ENCODE results near the gene INAFM2. TPM values are rescaled to one million over a fixed set of nuclear protein-coding genes. Genes with fewer than 3 reads are reported as not detected.

The INAFM2 gene
- total RNA-seq, 1 donor from 2014 or later = 20.6 TPM

- no peak for DNase-seq (ENCODE audit: low read depth, low spot score)
These were observed 36.0 kb upstream of the INAFM2 start for GRCh38 chr15:40287505-40287904.

- DNase-seq (ENCODE audit: low read depth, low spot score) = no peak
These were observed 35.5 kb upstream of the INAFM2 start for GRCh38 chr15:40287968-40288367.

- DNase-seq (ENCODE audit: low read depth, low spot score) = no peak
These were observed 34.2 kb upstream of the INAFM2 start for GRCh38 chr15:40289140-40289775.

- DNase-seq (ENCODE audit: low read depth, low spot score) = no peak
These were observed 33.0 kb upstream of the INAFM2 start for GRCh38 chr15:40290545-40290917.

GRCh38 chr15:40290918-40291574 is 32.4 kb upstream of the INAFM2 start:
- DNase-seq (ENCODE audit: low read depth, low spot score) = no peak

- no peak for DNase-seq (ENCODE audit: low read depth, low spot score)
These were observed 31.2 kb upstream of the INAFM2 start for GRCh38 chr15:40292246-40292645.

- DNase-seq (ENCODE audit: low read depth, low spot score) = no peak
These were observed 30.5 kb upstream of the INAFM2 start for GRCh38 chr15:40293006-40293405.

GRCh38 chr15:40293905-40294895 is 29.3 kb upstream of the INAFM2 start:
- DNase-seq (ENCODE audit: low read depth, low spot score) = no peak

GRCh38 chr15:40295297-40295696 is 28.2 kb upstream of the INAFM2 start:
- no peak for DNase-seq (ENCODE audit: low read depth, low spot score)

GRCh38 chr15:40295877-40296560 is 27.5 kb upstream of the INAFM2 start:
- DNase-seq (ENCODE audit: low read depth, low spot score) = no peak

- DNase-seq (ENCODE audit: low read depth, low spot score) = no peak
These were observed 26.8 kb upstream of the INAFM2 start for GRCh38 chr15:40296561-40297230.

GRCh38 chr15:40297356-40297755 is 26.1 kb upstream of the INAFM2 start:
- no peak for DNase-seq (ENCODE audit: low read depth, low spot score)

- no peak for DNase-seq (ENCODE audit: low read depth, low spot score)
These were observed 25.1 kb upstream of the INAFM2 start for GRCh38 chr15:40298216-40298935.

GRCh38 chr15:40300367-40300766 is 23.1 kb upstream of the INAFM2 start:
- DNase-seq (ENCODE audit: low read depth, low spot score) = no peak

- no peak for DNase-seq (ENCODE audit: low read depth, low spot score)
These were observed 22.7 kb upstream of the INAFM2 start for GRCh38 chr15:40300771-40301170.

GRCh38 chr15:40301467-40302179 is 21.9 kb upstream of the INAFM2 start:
- DNase-seq (ENCODE audit: low read depth, low spot score) = no peak

GRCh38 chr15:40302288-40302886 is 21.1 kb upstream of the INAFM2 start:
- DNase-seq (ENCODE audit: low read depth, low spot score) = no peak

- DNase-seq (ENCODE audit: low read depth, low spot score) = no peak
These were observed 20.5 kb upstream of the INAFM2 start for GRCh38 chr15:40302981-40303380.

GRCh38 chr15:40303576-40303975 is 19.9 kb upstream of the INAFM2 start:
- no peak for DNase-seq (ENCODE audit: low read depth, low spot score)
